Suprapubic skin (tissue), 4 donors: Measurements from ENCODE around the gene TTC21A.

Experiments used
- EP300 ChIP-seq: sonication (generic); formaldehyde crosslinking; IDR thresholded peaks from one replicate; pipeline ENCODE4 v1.6.1; 2017; ENCODE audit warnings: antibody characterized with exemption
- POLR2A ChIP-seq, 2 donors: fragments of 450-650 bp; IDR thresholded peaks; one replicate each; pipeline ENCODE4 v1.6.1; 2017; ENCODE audit warnings: antibody characterized with exemption in 2 of 2, mild to moderate bottlenecking in 2 of 2, moderate library complexity in 2 of 2
- POLR2AphosphoS5 ChIP-seq, 3 donors: sonication (generic); formaldehyde crosslinking; IDR thresholded peaks; one replicate each; pipeline ENCODE4 v1.6.1; 2017; ENCODE audit warnings: antibody characterized with exemption in 3 of 3
- TF ChIP-seq, protein P1 (sequence below), 2 donors: fragments of 200-600 bp in 1 of 2; fragments of 450-650 bp in 1 of 2; sonication (generic) in 1 of 2; IDR thresholded peaks; one replicate each; pipeline ENCODE4 v1.5.1; 2016 to 2019; ENCODE audit warnings: antibody characterized with exemption in 2 of 2, mild to moderate bottlenecking in 1 of 2, moderate library complexity in 1 of 2

DNA sequence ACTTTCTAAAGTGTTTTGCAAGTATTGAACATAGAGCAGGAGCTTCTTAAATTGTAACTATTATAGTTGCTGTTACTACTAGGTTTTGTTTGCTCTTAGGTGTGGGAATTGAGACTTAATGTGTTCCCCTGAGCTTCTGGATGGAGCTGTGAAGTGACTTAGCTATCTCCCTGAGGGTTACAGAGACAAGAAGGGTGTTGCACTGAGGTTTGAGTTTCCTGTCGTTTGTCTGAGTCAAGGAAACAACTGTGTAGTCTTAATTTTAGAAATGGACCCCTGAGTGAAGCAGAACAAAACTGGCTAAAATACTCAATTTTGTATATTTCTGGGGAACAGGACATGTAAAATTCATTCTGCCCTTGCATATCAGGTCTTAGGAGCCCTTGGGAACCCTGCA lies 20.4 kb downstream of the TTC21A start:
- TF ChIP-seq, protein P1, sequence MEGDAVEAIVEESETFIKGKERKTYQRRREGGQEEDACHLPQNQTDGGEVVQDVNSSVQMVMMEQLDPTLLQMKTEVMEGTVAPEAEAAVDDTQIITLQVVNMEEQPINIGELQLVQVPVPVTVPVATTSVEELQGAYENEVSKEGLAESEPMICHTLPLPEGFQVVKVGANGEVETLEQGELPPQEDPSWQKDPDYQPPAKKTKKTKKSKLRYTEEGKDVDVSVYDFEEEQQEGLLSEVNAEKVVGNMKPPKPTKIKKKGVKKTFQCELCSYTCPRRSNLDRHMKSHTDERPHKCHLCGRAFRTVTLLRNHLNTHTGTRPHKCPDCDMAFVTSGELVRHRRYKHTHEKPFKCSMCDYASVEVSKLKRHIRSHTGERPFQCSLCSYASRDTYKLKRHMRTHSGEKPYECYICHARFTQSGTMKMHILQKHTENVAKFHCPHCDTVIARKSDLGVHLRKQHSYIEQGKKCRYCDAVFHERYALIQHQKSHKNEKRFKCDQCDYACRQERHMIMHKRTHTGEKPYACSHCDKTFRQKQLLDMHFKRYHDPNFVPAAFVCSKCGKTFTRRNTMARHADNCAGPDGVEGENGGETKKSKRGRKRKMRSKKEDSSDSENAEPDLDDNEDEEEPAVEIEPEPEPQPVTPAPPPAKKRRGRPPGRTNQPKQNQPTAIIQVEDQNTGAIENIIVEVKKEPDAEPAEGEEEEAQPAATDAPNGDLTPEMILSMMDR (IDR thresholded peaks at IDR 0.05), result no peak
- TF ChIP-seq EP300, result no peak
- no peak for TF ChIP-seq POLR2A (IDR thresholded peaks at IDR 0.05)
- no peak for TF ChIP-seq POLR2AphosphoS5 (IDR thresholded peaks at IDR 0.05)
